IMR-90 (cell line): Measurements from ENCODE around the gene SRP14. TPM values are rescaled to one million over a fixed set of nuclear protein-coding genes. Genes with fewer than 3 reads are reported as not detected.

Experiments used
- ATAC-seq: fragments of 200-7000 bp; cut with Tn5 transposase; 2 replicates; pipeline ENCODE4 v1.9.1; 2020; ENCODE audit warnings: low read depth, mild to moderate bottlenecking, moderate library complexity
- BruUV-seq: library from RNA; stranded (reverse); fragments of 400-500 nt; replicated peaks from 2 replicates; lab custom pipeline; 2021; lab: Mats Ljungman, UMichigan
- CTCF ChIA-PET: fragments of 300-600 bp; formaldehyde crosslinking; extraction: SDS; loops from one replicate; lab custom pipeline; 2021; ENCODE audit warnings: antibody characterized with exemption; lab: Yijun Ruan, JAX
- POLR2A ChIA-PET: fragments of 300-600 bp; sonication (Branson Sonifier 250); formaldehyde crosslinking; loops from one replicate; lab custom pipeline; 2022; ENCODE audit warnings: antibody characterized with exemption; ENCODE audit not compliant: unreplicated experiment; lab: Charles Lee
- DNase-seq: peaks from one replicate; pipeline ENCODE4 v3.0.0; 2013
- H2AFZ ChIP-seq: replicated peaks from 2 replicates; pipeline ENCODE3; 2013; ENCODE audit warnings: low read length, mild to moderate bottlenecking; ENCODE audit not compliant: poor library complexity
- H2AK5ac ChIP-seq: 2 replicates; pipeline ENCODE4 v1.6.1; 2013; ENCODE audit warnings: low read depth, low read length, inconsistent platforms
- H2AK9ac ChIP-seq: replicated peaks from 2 replicates; pipeline ENCODE3; 2013; ENCODE audit warnings: mild to moderate bottlenecking, low read depth, low read length, moderate library complexity; ENCODE audit not compliant: poor library complexity
- H2BK120ac ChIP-seq: 2 replicates; pipeline ENCODE4 v1.6.1; 2013; ENCODE audit warnings: low read depth, low read length, inconsistent platforms
- H2BK15ac ChIP-seq: 3 replicates; pipeline ENCODE4 v1.6.1; 2013; ENCODE audit warnings: low read depth, low read length, inconsistent platforms
- H2BK20ac ChIP-seq: 2 replicates; pipeline ENCODE4 v1.6.1; 2013; ENCODE audit warnings: low read depth, mild to moderate bottlenecking, inconsistent platforms, low read length, moderate library complexity
- H2BK5ac ChIP-seq: 2 replicates; pipeline ENCODE4 v1.6.1; 2013; ENCODE audit warnings: mild to moderate bottlenecking, low read depth, low read length, inconsistent platforms; ENCODE audit not compliant: poor library complexity, severe bottlenecking
- H3K14ac ChIP-seq: replicated peaks from 2 replicates; pipeline ENCODE4 v1.6.1; 2013; ENCODE audit warnings: low read depth, low read length, inconsistent platforms
- H3K18ac ChIP-seq: 2 replicates; pipeline ENCODE4 v1.6.1; 2013; ENCODE audit warnings: low read depth, low read length, control low read depth
- H3K23ac ChIP-seq: 2 replicates; pipeline ENCODE4 v1.6.1; 2013; ENCODE audit warnings: low read depth, low read length, inconsistent platforms
- H3K27ac ChIP-seq: 2 replicates; pipeline ENCODE4 v1.5.1; 2013; ENCODE audit warnings: mild to moderate bottlenecking, control low read depth, low read length; ENCODE audit not compliant: insufficient read depth
- H3K27me3 ChIP-seq: 2 replicates; pipeline ENCODE4 v1.6.1; 2013; ENCODE audit warnings: low read length; ENCODE audit not compliant: control insufficient read depth, insufficient read depth
- H3K36me3 ChIP-seq: 2 replicates; pipeline ENCODE4 v1.6.1; 2013; ENCODE audit warnings: low read length, mixed read lengths; ENCODE audit not compliant: control insufficient read depth, insufficient read depth
- H3K4ac ChIP-seq: 2 replicates; pipeline ENCODE4 v1.6.1; 2013; ENCODE audit warnings: low read depth, low read length, inconsistent platforms
- H3K4me1 ChIP-seq: 2 replicates; pipeline ENCODE4 v1.6.1; 2013; ENCODE audit warnings: low read length, mixed read lengths; ENCODE audit not compliant: control insufficient read depth, insufficient read depth
- H3K4me2 ChIP-seq: 2 replicates; pipeline ENCODE4 v1.6.1; 2013; ENCODE audit warnings: low read depth, mild to moderate bottlenecking, control low read depth, low read length, moderate library complexity
- H3K4me3 ChIP-seq: 2 replicates; pipeline ENCODE4 v1.5.1; 2013; ENCODE audit warnings: low read depth, mild to moderate bottlenecking, control low read depth, low read length, moderate library complexity; ENCODE audit not compliant: insufficient read depth
- H3K56ac ChIP-seq: 2 replicates; pipeline ENCODE4 v1.6.1; 2013; ENCODE audit warnings: low read length, inconsistent platforms; ENCODE audit not compliant: insufficient read depth; ENCODE audit errors: extremely low read depth
- H3K79me1 ChIP-seq, 2 experiments: 2 replicates each; pipeline ENCODE4 v1.6.1; 2013; ENCODE audit warnings: low read length in 2 of 2, inconsistent platforms in 1 of 2, low read depth in 1 of 2
- H3K9ac ChIP-seq: 2 replicates; pipeline ENCODE4 v1.6.1; 2013; ENCODE audit warnings: low read depth, low read length, control low read depth
- H3K9me1 ChIP-seq: 2 replicates; pipeline ENCODE4 v1.6.1; 2013; ENCODE audit warnings: low read length, inconsistent platforms; ENCODE audit not compliant: insufficient read depth
- H3K9me3 ChIP-seq: 2 replicates; pipeline ENCODE4 v1.6.1; 2013; ENCODE audit warnings: low read length; ENCODE audit not compliant: control insufficient read depth, insufficient read depth
- H4K20me1 ChIP-seq: 2 replicates; pipeline ENCODE4 v1.6.1; 2013; ENCODE audit warnings: low read length, inconsistent platforms; ENCODE audit not compliant: insufficient read depth
- H4K5ac ChIP-seq: 2 replicates; pipeline ENCODE4 v1.6.1; 2013; ENCODE audit warnings: mild to moderate bottlenecking, low read depth, low read length, control low read depth
- H4K8ac ChIP-seq, 2 experiments: 2 replicates each; pipeline ENCODE4 v1.6.1; 2013; ENCODE audit warnings: low read depth in 2 of 2, low read length in 2 of 2, control low read depth in 1 of 2, inconsistent platforms in 1 of 2
- H4K91ac ChIP-seq: 2 replicates; pipeline ENCODE4 v1.6.1; 2013; ENCODE audit warnings: low read depth, low read length, inconsistent platforms; ENCODE audit not compliant: insufficient read depth
- BHLHE40 ChIP-seq: fragments of 150-350 bp; IDR thresholded peaks from 2 replicates; pipeline ENCODE4 v1.6.1; 2016; ENCODE audit warnings: mild to moderate bottlenecking, low read depth, low read length
- CEBPB ChIP-seq: IDR thresholded peaks from 2 replicates; pipeline ENCODE4 v1.6.1; 2012; ENCODE audit warnings: low read depth, low read length, improper control_type of control experiment
- MAFK ChIP-seq: IDR thresholded peaks from 2 replicates; pipeline ENCODE4 v1.6.1; 2012; ENCODE audit warnings: low read depth, low read length, improper control_type of control experiment
- NFE2L2 ChIP-seq: fragments of 150-350 bp; IDR thresholded peaks from 2 replicates; pipeline ENCODE4 v1.6.1; 2016; ENCODE audit warnings: low read depth, mild to moderate bottlenecking, low read length
- RCOR1 ChIP-seq: IDR thresholded peaks from 2 replicates; pipeline ENCODE4 v1.6.1; 2012; ENCODE audit warnings: mild to moderate bottlenecking, low read length, improper control_type of control experiment; ENCODE audit not compliant: insufficient replicate concordance
- WGBS, 2 experiments: methylation state at CpG; one replicate each; pipeline versions ENCODE4 v1.1.5 to v1.1.7; 2013; ENCODE audit warnings: missing lambda C conversion rate in 2 of 2; ENCODE audit not compliant: insufficient read length in 1 of 2; ENCODE audit errors: extremely low coverage in 2 of 2; 5-methylcytosine and 5-hydroxymethylcytosine counted together
- dilution Hi-C: fragments of 300-500 bp; cut with HindIII; formaldehyde crosslinking; loops from one replicate; pipeline ENCODE4 v1.14.3; 2018; ENCODE audit warnings: low sequenced_read_pairs; ENCODE audit not compliant: unreplicated experiment
- in situ Hi-C: fragments of 300-500 bp; cut with MboI; formaldehyde crosslinking; loops from 3 replicates; pipeline ENCODE4 v1.14.3; 2019; ENCODE audit warnings: low sequenced_read_pairs, inconsistent platforms, mixed read lengths
- intact Hi-C: fragments of 100-400 bp; cut with micrococcal nuclease; formaldehyde crosslinking; loops from 2 replicates; pipeline ENCODE4 v1.10.0; 2022
- polyA plus RNA-seq, 3 experiments: library from polyadenylated mRNA; depleted of rRNA; stranded (reverse); fragments of >200 nt; gene quantifications; 2 replicates each; pipeline ENCODE4 v1.2.3, GENCODE V29; 2012; ENCODE audit warnings: low replicate concordance in 1 of 3
- total RNA-seq: library from RNA; depleted of rRNA; stranded (reverse); fragments of >200 nt; gene quantifications from 2 replicates; pipeline ENCODE4 v1.2.3, GENCODE V29; 2012; rRNA removed

Gene SRP14
- total and polyA plus RNA-seq, 2 of the 4 experiments (the other 2 are of a cell fraction): 106 to 295 TPM

DNA sequence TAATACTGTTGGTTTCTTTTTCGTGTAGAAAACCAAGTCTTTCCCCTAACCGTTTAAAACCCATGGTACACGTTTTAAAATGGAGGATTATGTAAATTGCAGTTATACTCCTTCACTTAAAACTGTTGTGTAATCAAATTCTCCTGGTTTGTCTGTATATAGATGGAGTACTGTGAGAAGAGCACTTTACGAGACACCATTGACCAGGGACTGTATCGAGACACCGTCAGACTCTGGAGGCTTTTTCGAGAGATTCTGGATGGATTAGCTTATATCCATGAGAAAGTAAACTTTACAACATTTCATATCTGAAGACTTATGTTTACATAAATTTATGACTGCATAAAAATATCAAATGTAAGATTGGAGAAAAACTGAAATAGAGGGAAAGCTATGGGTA lies 51.2 kb downstream of the SRP14 start:
- CTCF ChIA-PET: no interaction called here

More for the DNA sequence above, 51.2 kb downstream of the SRP14 start:
- no peak overlapping the region for H3K4me2 ChIP-seq
- H3K79me1 ChIP-seq: peaks cover 0 to 22% of the 10 kb centered on the region in 2 experiments
- in situ Hi-C loops: no loop called here
- no TSS peak for BruUV-seq
- TF ChIP-seq BHLHE40 (no peak), NFE2L2 (no peak), RCOR1 (no peak), CEBPB (0 out of 2 replicates have a peak, but pooled peaks have one; percentile 6), MAFK (no peak)
- no peaks in the 10 kb centered on the region; the same call in 1 of the 2 replicates for H4K20me1 ChIP-seq
- dilution Hi-C loops: no loop called here
- H3K4me1 ChIP-seq: no peaks in the 10 kb centered on the region
- no peaks in the 10 kb centered on the region for H3K27me3 ChIP-seq
- H3K4me3 ChIP-seq: no peak overlapping the region
- H3K9me3 ChIP-seq: no peaks in the 10 kb centered on the region; the same call in 1 of the 2 replicates
- no peak overlapping the region for H4K8ac ChIP-seq
- no peak overlapping the region for H4K5ac ChIP-seq
- no peak overlapping the region for H2AK9ac ChIP-seq
- no peak overlapping the region for H4K91ac ChIP-seq
- intact Hi-C loops: no loop called here
- POLR2A ChIA-PET: no interaction called here
- no peak overlapping the region for H3K4ac ChIP-seq
- H2BK120ac ChIP-seq: no peak overlapping the region
- H2AFZ ChIP-seq: no peak overlapping the region
- no peak for ATAC-seq
- no peak overlapping the region for H3K14ac ChIP-seq
- H3K9ac ChIP-seq: no peak overlapping the region
- peaks cover 43% of the 10 kb centered on the region for H3K36me3 ChIP-seq
- no peak overlapping the region for H3K27ac ChIP-seq
- H3K23ac ChIP-seq: no peak overlapping the region
- H2BK20ac ChIP-seq: no peak overlapping the region
- H2BK15ac ChIP-seq: no peak overlapping the region
- no peak overlapping the region for H3K18ac ChIP-seq
- DNase-seq: no peak
- peaks cover 8% of the 10 kb centered on the region for H3K9me1 ChIP-seq
- WGBS, 2 experiments: no CpG with 5 or more reads among the region's 7 CpGs
- no peak overlapping the region for H3K56ac ChIP-seq
- no peak overlapping the region for H2BK5ac ChIP-seq
- H2AK5ac ChIP-seq: no peak overlapping the region

Other genes with a start within 250 kb of the SRP14 start
- gene GPR176, start 118.9 kb downstream of the SRP14 start, total RNA-seq: 194 and 246 TPM in 2 replicates
- 114 and 118 TPM in 2 replicates for gene GPR176, start 118.9 kb downstream of the SRP14 start, polyA plus RNA-seq (2012; rRNA removed)
- 132 and 139 TPM in 2 replicates for gene EIF2AK4, start 105.1 kb downstream of the SRP14 start, total RNA-seq
- 75.3 and 80.3 TPM in 2 replicates for gene EIF2AK4, start 105.1 kb downstream of the SRP14 start, polyA plus RNA-seq (2012; rRNA removed)
- gene BMF, start 69.7 kb upstream of the SRP14 start, total RNA-seq: 1.7 and 2.9 TPM in 2 replicates
- 2.4 and 2.8 TPM in 2 replicates for gene BMF, start 69.7 kb upstream of the SRP14 start, polyA plus RNA-seq (2012; rRNA removed)
- gene BUB1B, start 121.9 kb upstream of the SRP14 start, total RNA-seq: 24.7 and 31.9 TPM in 2 replicates
- 13.6 and 15.6 TPM in 2 replicates for gene BUB1B, start 121.9 kb upstream of the SRP14 start, polyA plus RNA-seq (2012; rRNA removed)
- not detected in 2 replicates for gene PAK6, start 199.9 kb upstream of the SRP14 start, total RNA-seq
- gene PAK6, start 199.9 kb upstream of the SRP14 start, polyA plus RNA-seq (2012; rRNA removed): 0.21 TPM in 1 of 2 replicates, not detected in the other
- gene ANKRD63, start 243.9 kb upstream of the SRP14 start, total RNA-seq: under 0.01 TPM in 1 of 2 replicates, not detected in the other
- not detected in 2 replicates for gene ANKRD63, start 243.9 kb upstream of the SRP14 start, polyA plus RNA-seq (2012; rRNA removed)